Type B pancreatic cell (in vitro differentiated cells): ENCODE data around the gene ZNF467. TPM values are rescaled to one million over a fixed set of nuclear protein-coding genes. Genes with fewer than 3 reads are reported as not detected.

Source experiments
- DNase-seq: peaks from one replicate; pipeline ENCODE4 v3.0.0; 2021; ENCODE audit warnings: mixed read lengths; ENCODE audit not compliant: unreplicated experiment; ENCODE audit errors: extremely low spot score
- H3K27ac Mint-ChIP-seq: 2 replicates; pipeline ENCODE4 v1.8.0; 2021; ENCODE audit warnings: mild to moderate bottlenecking, mixed read lengths
- H3K27me3 Mint-ChIP-seq: 2 replicates; pipeline ENCODE4 v1.8.0; 2021; ENCODE audit warnings: mixed read lengths
- H3K36me3 Mint-ChIP-seq: 2 replicates; pipeline ENCODE4 v1.8.0; 2021; ENCODE audit warnings: mixed read lengths
- H3K4me1 Mint-ChIP-seq: one replicate; pipeline ENCODE4 v1.8.0; 2021; ENCODE audit warnings: mixed read lengths; ENCODE audit not compliant: unreplicated experiment
- H3K4me3 Mint-ChIP-seq: 2 replicates; pipeline ENCODE4 v1.8.0; 2021; ENCODE audit warnings: mild to moderate bottlenecking, mixed read lengths
- H3K9me3 Mint-ChIP-seq: 2 replicates; pipeline ENCODE4 v1.8.0; 2021; ENCODE audit warnings: mixed read lengths
- total RNA-seq: library from RNA; stranded (reverse); gene quantifications from 2 replicates; pipeline ENCODE4 v1.2.1, GENCODE V29; 2021; ENCODE audit warnings: low replicate concordance
- TF ChIP-seq, protein P1 (sequence below): fragments of 200-600 bp; sonication (generic); conservative IDR thresholded peaks from 2 replicates; pipeline ENCODE4 v1.5.0; 2021; ENCODE audit warnings: antibody characterized with exemption, mild to moderate bottlenecking

The ZNF467 gene
- total RNA-seq, 1 donor from 2014 or later = 17.6 TPM

DNA sequence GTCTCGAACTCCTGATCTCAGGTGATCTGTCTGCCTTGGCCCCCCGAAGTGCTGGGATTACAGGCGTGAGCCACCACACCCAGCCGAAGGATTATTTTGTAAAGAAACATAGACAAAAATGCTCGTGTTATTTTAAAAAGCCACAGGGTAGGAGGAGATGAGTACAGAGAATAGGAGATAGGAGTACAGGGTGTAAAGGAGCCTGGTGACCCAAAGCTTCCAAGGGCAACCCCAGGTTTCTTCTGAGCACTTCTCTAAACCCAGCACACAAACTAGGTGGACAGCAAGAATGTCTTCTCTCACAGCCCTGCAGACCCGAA lies 54.7 kb downstream of the ZNF467 start:
- no peaks in the 10 kb centered on the region for H3K36me3 Mint-ChIP-seq
- no peak overlapping the region for H3K4me3 Mint-ChIP-seq
- H3K9me3 Mint-ChIP-seq = no peaks in the 10 kb centered on the region
- TF ChIP-seq, protein P1, sequence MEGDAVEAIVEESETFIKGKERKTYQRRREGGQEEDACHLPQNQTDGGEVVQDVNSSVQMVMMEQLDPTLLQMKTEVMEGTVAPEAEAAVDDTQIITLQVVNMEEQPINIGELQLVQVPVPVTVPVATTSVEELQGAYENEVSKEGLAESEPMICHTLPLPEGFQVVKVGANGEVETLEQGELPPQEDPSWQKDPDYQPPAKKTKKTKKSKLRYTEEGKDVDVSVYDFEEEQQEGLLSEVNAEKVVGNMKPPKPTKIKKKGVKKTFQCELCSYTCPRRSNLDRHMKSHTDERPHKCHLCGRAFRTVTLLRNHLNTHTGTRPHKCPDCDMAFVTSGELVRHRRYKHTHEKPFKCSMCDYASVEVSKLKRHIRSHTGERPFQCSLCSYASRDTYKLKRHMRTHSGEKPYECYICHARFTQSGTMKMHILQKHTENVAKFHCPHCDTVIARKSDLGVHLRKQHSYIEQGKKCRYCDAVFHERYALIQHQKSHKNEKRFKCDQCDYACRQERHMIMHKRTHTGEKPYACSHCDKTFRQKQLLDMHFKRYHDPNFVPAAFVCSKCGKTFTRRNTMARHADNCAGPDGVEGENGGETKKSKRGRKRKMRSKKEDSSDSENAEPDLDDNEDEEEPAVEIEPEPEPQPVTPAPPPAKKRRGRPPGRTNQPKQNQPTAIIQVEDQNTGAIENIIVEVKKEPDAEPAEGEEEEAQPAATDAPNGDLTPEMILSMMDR = no peak
- no peaks in the 10 kb centered on the region for H3K27me3 Mint-ChIP-seq
- peaks cover 29% of the 10 kb centered on the region for H3K4me1 Mint-ChIP-seq
- no peak for DNase-seq
- no peak overlapping the region for H3K27ac Mint-ChIP-seq

DNA sequence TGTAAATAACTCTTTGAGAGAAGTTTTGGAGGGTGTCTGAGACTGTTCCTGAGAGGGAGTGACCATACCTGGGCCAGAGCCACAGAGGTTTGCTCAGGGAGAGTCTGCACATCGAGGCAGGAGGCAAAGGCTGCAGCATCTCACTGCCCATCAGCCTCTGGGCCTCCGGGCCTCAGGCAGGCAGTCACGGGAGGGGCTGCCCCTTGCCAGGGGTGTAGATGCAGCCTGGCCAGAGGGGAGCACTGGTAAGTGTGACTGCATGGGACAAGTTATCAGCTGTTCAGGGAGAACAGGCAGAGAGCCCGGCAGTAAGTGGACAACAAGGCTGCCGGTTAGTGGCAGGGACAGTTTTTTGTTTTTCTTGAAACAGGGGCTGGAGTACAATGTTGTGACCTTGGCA lies 55.9 kb downstream of the ZNF467 start:
- Mint-ChIP-seq H3K27me3 (no peaks in the 10 kb centered on the region), H3K9me3 (no peaks in the 10 kb centered on the region), H3K27ac (no peak overlapping the region), H3K4me1 (peaks cover 29% of the 10 kb centered on the region), H3K36me3 (no peaks in the 10 kb centered on the region), H3K4me3 (peak overlapping the region; percentile 14)
- no peak for DNase-seq
- TF ChIP-seq, protein P1 = no peak

DNA sequence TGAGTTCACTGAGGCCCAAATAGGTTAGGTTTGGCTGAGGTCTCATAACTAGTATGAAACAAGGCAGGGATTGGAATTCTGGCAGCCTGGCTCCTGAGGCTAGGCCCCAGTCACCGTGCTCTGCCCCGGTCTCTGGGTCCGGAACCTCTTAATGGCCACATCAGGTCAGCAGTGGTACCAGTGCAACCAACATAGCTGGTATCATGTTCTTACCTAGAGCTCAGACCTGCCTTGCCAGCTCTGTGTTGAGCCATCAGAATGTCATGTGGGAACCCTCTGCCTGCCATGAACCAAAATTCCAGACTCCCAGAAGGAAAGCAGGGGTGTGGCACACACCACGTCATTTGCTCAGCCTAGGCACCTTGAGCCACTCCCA lies 56.5 kb downstream of the ZNF467 start:
- no peaks in the 10 kb centered on the region for H3K9me3 Mint-ChIP-seq
- no peaks in the 10 kb centered on the region for H3K27me3 Mint-ChIP-seq
- H3K4me1 Mint-ChIP-seq = peaks cover 29% of the 10 kb centered on the region
- DNase-seq = no peak
- peak overlapping the region; percentile 18 for H3K27ac Mint-ChIP-seq
- peak overlapping the region; percentile 96 for H3K4me3 Mint-ChIP-seq
- H3K36me3 Mint-ChIP-seq = no peaks in the 10 kb centered on the region
- TF ChIP-seq, protein P1 = no peak

DNA sequence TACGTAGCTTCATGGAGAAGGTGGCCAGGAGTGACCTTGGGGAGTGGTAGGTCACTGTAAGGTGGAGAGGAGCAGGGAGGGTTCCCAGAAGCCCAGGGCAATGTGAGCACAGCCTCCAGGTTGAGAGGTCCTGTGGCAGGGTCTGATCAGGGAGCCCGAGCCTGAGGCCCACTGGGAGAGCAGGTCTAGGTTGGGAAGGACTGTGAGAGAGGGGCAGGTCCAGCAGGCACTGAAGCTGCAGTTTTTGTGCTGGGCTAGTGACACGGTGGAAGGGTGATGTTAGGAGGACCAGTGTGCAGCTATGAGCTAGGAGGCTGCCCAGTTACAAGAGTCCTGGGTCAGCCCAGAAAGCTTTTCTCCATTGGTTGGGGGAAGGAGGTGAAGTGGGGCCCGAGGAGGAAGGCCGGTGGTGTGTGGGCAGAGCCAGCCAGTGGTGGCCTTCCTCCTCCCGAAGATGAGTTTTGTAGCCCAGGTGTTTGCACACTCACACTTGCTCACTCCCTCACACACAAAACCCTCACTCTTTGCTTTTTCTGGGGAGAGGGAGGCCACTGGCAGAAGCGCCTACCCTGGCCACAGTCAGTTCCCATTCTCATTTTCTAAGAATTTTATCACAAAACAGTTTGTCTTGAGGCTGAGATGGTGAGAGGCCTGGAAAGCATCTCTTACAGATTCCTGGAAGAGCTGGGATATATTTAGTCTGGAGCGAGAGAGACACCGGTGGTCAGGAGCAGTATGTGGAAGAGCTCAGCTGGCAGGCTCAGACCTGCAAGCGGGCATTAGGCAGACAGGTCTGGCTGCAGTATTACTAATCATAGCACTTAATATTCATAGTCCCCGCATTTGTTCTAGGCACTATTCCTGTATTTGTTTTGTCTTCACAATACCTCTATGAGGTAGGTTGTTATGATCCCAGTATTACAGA lies 57.1 kb downstream of the ZNF467 start:
- no peak for DNase-seq
- Mint-ChIP-seq H3K36me3 (no peaks in the 10 kb centered on the region), H3K9me3 (peaks cover 6% of the 10 kb centered on the region), H3K4me3 (peak overlapping the region; percentile 96), H3K27me3 (no peaks in the 10 kb centered on the region), H3K4me1 (peaks cover 29% of the 10 kb centered on the region), H3K27ac (peak overlapping the region; percentile 81)
- TF ChIP-seq, protein P1 = no peak

DNA sequence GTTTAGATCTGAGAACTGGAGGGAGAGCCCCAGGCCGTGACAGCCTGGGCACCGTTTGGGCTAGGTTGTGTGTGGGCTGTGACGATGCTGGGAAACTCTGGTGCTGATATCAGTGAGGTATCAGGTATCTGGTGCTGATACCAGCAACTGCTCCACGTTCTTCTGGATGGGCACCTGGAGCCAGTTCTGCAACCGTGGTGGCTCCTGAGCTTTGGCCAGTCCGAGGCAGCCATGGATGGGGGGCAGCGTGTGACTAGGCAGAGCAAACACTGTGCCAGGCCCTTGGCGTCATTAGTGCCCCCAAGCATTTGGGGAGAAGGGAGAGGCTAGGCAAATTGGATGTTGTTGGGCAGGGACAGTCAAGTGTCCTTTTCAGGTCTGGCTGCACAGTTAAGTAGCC lies 57.9 kb downstream of the ZNF467 start:
- DNase-seq = no peak
- H3K27me3 Mint-ChIP-seq = no peaks in the 10 kb centered on the region
- H3K36me3 Mint-ChIP-seq = no peaks in the 10 kb centered on the region
- TF ChIP-seq, protein P1 = no peak
- peak overlapping the region; percentile 96 for H3K4me3 Mint-ChIP-seq
- peaks cover 27% of the 10 kb centered on the region for H3K4me1 Mint-ChIP-seq
- peaks cover 12% of the 10 kb centered on the region for H3K9me3 Mint-ChIP-seq
- H3K27ac Mint-ChIP-seq = peak overlapping the region; percentile 81
